KMS-11 (cell line): ENCODE measurements around the gene NAV2.

Source experiments
- H2AFZ ChIP-seq: fragments of 200-600 bp; sonication (generic); 2 replicates; pipeline ENCODE4 v1.6.1; 2016; ENCODE audit warnings: antibody characterized with exemption, mixed run types, low read depth
- H3K27ac ChIP-seq: fragments of 200-600 bp; sonication (generic); 2 replicates; pipeline ENCODE4 v1.6.1; 2016; ENCODE audit warnings: mild to moderate bottlenecking, mixed run types
- H3K27me3 ChIP-seq: fragments of 200-600 bp; sonication (generic); 2 replicates; pipeline ENCODE4 v1.6.1; 2017; ENCODE audit warnings: mild to moderate bottlenecking, low read depth, mixed run types, moderate library complexity; ENCODE audit not compliant: insufficient read depth
- H3K36me3 ChIP-seq: fragments of 200-600 bp; sonication (generic); 2 replicates; pipeline ENCODE4 v1.6.1; 2017; ENCODE audit warnings: mild to moderate bottlenecking, mixed run types; ENCODE audit not compliant: insufficient read depth
- H3K4me1 ChIP-seq: fragments of 200-600 bp; sonication (generic); 2 replicates; pipeline ENCODE4 v1.6.1; 2016; ENCODE audit warnings: mild to moderate bottlenecking, low read depth, mixed run types; ENCODE audit not compliant: poor library complexity, severe bottlenecking
- H3K4me2 ChIP-seq: fragments of 200-600 bp; sonication (generic); 2 replicates; pipeline ENCODE4 v1.7.0; 2016; ENCODE audit warnings: mild to moderate bottlenecking, mixed run types
- H3K4me3 ChIP-seq: fragments of 200-600 bp; sonication (generic); IDR thresholded peaks from 2 replicates; pipeline ENCODE4 v1.6.1; 2017; ENCODE audit warnings: low read depth, low read length, mixed read lengths; ENCODE audit not compliant: insufficient read depth
- H3K79me2 ChIP-seq: fragments of 200-600 bp; sonication (generic); 2 replicates; pipeline ENCODE4 v1.6.1; 2016; ENCODE audit warnings: low read depth, mixed run types; ENCODE audit not compliant: insufficient read depth
- H3K9ac ChIP-seq: fragments of 200-600 bp; sonication (generic); 2 replicates; pipeline ENCODE4 v1.6.1; 2016; ENCODE audit warnings: mild to moderate bottlenecking, mixed run types
- H4K20me1 ChIP-seq: fragments of 200-600 bp; sonication (generic); 2 replicates; pipeline ENCODE4 v1.6.1; 2016; ENCODE audit warnings: mild to moderate bottlenecking, mixed run types; ENCODE audit not compliant: insufficient read depth
- TF ChIP-seq, protein P1 (sequence below): fragments of 200-600 bp; sonication (generic); conservative IDR thresholded peaks from 2 replicates; pipeline ENCODE4 v1.6.1; 2017; ENCODE audit warnings: low read depth, mild to moderate bottlenecking, antibody characterized with exemption, low read length, moderate library complexity, mixed read lengths

Gene NAV2

DNA sequence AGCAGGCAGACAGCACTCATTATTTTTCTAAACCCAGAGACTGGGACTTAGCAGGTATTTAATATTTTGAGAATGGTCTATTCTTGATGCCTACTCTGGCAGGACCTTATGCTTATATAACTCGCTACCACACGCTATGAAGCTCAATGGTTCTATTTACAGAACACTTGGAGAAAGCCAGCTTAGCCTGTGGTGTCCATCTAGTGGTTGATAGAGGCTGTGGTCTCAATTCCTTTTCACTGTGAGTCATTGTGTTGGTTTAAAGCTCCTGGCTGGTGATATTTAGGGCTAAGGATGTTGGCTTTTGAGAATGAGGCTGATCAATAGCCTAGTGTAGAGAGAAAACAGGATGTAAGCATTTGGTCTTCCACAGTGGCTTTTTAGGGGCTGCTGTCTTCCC, 241.3 kb downstream of the NAV2 start:
- H3K4me1 ChIP-seq = peaks cover 11% of the 10 kb centered on the region
- H3K9ac ChIP-seq = no peak overlapping the region
- H2AFZ ChIP-seq = no peak overlapping the region
- no peaks in the 10 kb centered on the region for H3K27me3 ChIP-seq
- TF ChIP-seq, protein P1, sequence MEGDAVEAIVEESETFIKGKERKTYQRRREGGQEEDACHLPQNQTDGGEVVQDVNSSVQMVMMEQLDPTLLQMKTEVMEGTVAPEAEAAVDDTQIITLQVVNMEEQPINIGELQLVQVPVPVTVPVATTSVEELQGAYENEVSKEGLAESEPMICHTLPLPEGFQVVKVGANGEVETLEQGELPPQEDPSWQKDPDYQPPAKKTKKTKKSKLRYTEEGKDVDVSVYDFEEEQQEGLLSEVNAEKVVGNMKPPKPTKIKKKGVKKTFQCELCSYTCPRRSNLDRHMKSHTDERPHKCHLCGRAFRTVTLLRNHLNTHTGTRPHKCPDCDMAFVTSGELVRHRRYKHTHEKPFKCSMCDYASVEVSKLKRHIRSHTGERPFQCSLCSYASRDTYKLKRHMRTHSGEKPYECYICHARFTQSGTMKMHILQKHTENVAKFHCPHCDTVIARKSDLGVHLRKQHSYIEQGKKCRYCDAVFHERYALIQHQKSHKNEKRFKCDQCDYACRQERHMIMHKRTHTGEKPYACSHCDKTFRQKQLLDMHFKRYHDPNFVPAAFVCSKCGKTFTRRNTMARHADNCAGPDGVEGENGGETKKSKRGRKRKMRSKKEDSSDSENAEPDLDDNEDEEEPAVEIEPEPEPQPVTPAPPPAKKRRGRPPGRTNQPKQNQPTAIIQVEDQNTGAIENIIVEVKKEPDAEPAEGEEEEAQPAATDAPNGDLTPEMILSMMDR = no peak
- H3K79me2 ChIP-seq = no peaks in the 10 kb centered on the region
- no peak overlapping the region for H3K4me2 ChIP-seq
- H3K4me3 ChIP-seq = no peak overlapping the region
- no peak overlapping the region for H3K27ac ChIP-seq
- no peaks in the 10 kb centered on the region for H4K20me1 ChIP-seq
- no peaks in the 10 kb centered on the region for H3K36me3 ChIP-seq

DNA sequence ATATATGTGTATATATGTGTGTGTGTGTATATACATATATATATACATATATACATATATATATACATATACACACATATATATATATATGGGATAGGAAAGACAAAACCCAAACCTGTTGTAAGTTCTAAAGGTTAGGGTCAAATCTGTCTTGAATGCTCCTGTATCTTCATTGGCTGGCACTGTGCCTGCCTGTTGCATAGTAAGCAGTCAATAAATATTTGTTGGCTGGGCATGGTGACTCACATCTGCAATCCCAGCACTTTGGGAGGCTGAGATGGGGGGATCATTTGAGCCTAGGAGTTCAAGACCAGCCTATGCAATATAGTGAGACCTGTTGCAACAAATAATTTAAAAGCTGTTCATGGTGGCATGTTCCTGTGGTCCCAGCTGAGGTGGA, 242.3 kb downstream of the NAV2 start:
- no peaks in the 10 kb centered on the region for H3K79me2 ChIP-seq
- H3K4me3 ChIP-seq = no peak overlapping the region
- no peak overlapping the region for H3K9ac ChIP-seq
- H2AFZ ChIP-seq = no peak overlapping the region
- no peaks in the 10 kb centered on the region for H3K36me3 ChIP-seq
- H3K27ac ChIP-seq = no peak overlapping the region
- no peak overlapping the region for H3K4me2 ChIP-seq
- TF ChIP-seq, protein P1 = no peak
- H3K4me1 ChIP-seq = peaks cover 11% of the 10 kb centered on the region
- no peaks in the 10 kb centered on the region for H3K27me3 ChIP-seq
- no peaks in the 10 kb centered on the region for H4K20me1 ChIP-seq

DNA sequence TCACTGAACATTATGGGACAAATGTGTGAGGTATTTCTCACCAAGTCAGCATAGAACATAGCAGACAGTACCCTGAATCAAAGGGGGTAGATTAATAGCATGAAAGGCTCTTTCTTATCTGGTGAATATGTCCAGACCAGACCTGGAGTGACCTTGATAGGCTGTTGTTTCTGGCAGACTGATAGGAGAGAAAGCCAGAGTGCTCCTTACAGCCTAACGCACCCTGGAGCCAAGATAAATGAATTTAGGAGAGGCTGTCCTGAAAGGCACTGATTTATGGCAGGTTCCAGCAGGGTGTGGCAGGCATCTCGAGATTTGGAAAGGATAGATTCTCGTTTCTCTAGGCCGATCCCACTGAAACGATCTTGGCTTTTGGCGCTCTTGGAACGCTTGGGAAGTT, 243.0 kb downstream of the NAV2 start:
- no peaks in the 10 kb centered on the region for H3K79me2 ChIP-seq
- H3K27ac ChIP-seq = no peak overlapping the region
- H3K36me3 ChIP-seq = no peaks in the 10 kb centered on the region
- H3K4me3 ChIP-seq = no peak overlapping the region
- no peak overlapping the region for H3K9ac ChIP-seq
- no peak overlapping the region for H3K4me2 ChIP-seq
- no peaks in the 10 kb centered on the region for H3K27me3 ChIP-seq
- H2AFZ ChIP-seq = no peak overlapping the region
- peaks cover 11% of the 10 kb centered on the region for H3K4me1 ChIP-seq
- no peaks in the 10 kb centered on the region for H4K20me1 ChIP-seq
- TF ChIP-seq, protein P1 = no peak

DNA sequence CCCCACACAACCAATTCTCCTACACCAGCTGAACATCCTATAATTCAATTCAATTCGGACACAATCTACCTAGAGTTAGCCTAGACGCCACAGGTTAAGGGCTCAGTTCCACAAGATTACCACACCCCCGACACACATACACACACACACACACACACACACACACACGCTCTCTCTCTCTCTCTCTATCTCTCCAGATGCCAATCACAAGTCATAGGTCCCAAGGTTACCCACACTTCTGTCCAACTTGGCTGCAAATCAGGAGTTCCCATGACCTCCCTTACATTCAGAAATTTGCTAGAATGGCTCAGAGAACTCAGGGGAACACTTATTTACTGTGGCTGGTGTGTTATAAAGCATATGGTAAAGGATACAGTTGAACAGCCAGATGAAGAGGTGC, 243.6 kb downstream of the NAV2 start:
- Histone ChIP-seq H3K36me3 (no peaks in the 10 kb centered on the region), H2AFZ (no peak overlapping the region), H3K79me2 (no peaks in the 10 kb centered on the region), H3K4me1 (peaks cover 6% of the 10 kb centered on the region), H4K20me1 (no peaks in the 10 kb centered on the region), H3K4me3 (no peak overlapping the region), H3K27me3 (no peaks in the 10 kb centered on the region), H3K27ac (no peak overlapping the region), H3K9ac (no peak overlapping the region), H3K4me2 (no peak overlapping the region)
- TF ChIP-seq, protein P1 = no peak
